HG03064 (cell line): ENCODE measurements around the gene TNFRSF25.

Experiments
- ATAC-seq: cut with Tn5 transposase; IDR thresholded peaks from one replicate; pipeline ENCODE4 v1.9.1; 2021; ENCODE audit warnings: low read depth; ENCODE audit not compliant: unreplicated experiment

The TNFRSF25 gene, protein sequence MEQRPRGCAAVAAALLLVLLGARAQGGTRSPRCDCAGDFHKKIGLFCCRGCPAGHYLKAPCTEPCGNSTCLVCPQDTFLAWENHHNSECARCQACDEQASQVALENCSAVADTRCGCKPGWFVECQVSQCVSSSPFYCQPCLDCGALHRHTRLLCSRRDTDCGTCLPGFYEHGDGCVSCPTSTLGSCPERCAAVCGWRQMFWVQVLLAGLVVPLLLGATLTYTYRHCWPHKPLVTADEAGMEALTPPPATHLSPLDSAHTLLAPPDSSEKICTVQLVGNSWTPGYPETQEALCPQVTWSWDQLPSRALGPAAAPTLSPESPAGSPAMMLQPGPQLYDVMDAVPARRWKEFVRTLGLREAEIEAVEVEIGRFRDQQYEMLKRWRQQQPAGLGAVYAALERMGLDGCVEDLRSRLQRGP

DNA sequence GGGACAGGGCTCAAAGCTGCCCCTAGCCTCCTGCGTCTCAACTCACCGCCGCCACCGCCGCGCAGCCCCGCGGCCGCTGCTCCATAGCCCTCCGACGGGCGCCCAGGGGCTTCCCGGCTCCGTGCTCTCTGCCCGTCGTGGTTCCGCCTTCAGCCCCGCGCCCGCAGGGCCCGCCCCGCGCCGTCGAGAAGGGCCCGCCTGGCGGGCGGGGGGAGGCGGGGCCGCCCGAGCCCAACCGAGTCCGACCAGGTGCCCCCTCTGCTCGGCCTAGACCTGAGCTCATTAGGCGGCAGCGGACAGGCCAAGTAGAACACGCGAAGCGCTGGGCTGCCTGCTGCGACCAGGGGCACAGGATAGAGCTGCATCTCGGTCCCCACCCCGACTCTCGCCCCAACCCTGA, at the start of gene TNFRSF25:
TNFRSF25 (minus strand) TSS at position 151 of the 400 bp plus-strand sequence; CDS start at position 85, 66 bp downstream.
- ATAC-seq = no peak

DNA sequence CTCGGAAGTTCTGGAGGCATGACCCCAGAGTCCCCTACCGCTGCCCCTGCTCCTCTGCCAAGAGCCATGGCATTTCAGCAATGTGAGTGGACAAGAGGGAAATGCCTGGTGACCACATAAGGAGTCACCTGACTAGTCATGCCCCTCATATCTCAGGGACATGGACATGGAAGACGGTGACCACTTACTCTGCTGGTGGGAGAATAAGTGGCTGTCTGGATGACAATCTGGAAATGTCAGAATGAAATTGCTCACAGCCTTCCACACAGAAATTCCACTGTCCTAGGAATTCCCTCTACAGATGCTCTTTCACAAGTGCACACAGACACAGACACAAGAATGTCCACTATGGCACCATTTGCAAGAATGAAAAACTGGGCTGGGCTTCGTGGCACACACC, 49.8 kb upstream of the TNFRSF25 start:
- no peak for ATAC-seq

DNA sequence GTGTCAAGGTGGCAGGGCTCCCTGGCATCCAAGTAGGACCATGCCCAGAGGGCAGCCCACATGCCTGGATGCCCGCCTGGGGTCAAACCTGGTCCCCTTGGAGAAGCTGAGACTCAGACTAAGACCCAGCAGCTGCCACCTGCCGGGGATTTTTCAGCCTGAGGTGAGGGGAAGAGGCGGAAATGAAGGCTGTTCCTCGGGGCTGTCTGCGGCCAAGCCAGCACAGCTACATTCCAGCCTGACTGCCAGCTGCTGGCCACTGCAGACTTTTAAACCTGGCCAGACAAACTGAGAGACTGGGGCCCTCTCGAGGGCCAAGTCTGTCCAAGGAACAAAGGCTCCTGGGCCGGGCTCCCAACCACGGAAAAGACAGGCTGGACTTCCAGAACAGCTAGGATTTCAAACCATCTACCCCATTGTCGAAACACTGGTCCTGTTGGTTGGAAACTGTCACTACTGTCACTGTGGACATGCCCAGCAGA, 47.4 kb upstream of the TNFRSF25 start:
- no peak for ATAC-seq

DNA sequence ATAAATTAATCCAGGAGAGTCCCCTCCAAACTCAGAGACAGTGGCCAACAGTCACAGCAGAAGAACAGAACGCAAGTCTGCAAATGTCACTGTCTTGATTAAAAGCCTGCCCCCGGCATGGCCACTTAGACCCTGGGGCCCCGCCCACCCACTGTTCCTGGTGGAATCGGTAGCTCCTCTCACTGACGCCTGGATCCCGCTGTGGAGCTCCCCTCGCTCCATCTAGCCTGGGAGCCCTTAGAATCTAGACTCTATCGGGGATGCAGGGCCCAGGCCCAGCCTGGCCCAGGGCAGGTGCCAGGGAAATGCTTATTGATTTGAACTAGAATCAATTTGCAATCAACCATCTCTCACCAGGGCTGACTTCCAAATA, 46.9 kb upstream of the TNFRSF25 start:
- no peak for ATAC-seq

DNA sequence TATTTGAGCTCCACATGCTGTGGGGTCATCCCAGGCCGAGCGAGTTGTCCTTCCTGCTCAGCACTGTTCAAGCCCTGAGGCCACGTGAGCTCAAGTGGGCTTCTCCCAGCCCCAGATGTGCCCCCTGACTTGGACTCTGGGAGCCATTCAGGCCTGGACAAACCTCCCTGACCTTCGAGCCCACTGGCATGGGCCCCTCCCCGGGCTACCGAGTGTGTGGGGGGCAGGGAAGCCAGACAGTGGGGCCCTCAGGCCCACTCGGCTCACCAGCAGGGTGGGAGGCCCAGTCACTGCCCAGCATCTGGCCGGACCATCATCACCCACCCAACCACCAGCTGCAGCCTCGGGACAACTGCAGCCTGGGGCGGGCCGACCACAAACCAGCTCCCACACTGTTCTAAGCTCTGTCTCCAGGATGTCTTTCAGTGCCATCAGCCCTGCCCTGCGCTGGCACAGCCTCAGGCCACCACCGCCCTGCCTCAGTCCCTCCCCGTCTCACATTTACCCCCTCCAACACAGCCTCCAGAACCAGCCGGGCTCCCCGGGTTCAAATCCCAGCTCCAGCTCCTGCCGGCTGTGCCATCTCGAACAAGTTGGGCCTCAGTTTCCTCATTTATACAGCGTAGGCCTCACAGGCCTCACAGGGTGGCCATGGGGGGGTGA, 46.4 kb upstream of the TNFRSF25 start:
- ATAC-seq = no peak

DNA sequence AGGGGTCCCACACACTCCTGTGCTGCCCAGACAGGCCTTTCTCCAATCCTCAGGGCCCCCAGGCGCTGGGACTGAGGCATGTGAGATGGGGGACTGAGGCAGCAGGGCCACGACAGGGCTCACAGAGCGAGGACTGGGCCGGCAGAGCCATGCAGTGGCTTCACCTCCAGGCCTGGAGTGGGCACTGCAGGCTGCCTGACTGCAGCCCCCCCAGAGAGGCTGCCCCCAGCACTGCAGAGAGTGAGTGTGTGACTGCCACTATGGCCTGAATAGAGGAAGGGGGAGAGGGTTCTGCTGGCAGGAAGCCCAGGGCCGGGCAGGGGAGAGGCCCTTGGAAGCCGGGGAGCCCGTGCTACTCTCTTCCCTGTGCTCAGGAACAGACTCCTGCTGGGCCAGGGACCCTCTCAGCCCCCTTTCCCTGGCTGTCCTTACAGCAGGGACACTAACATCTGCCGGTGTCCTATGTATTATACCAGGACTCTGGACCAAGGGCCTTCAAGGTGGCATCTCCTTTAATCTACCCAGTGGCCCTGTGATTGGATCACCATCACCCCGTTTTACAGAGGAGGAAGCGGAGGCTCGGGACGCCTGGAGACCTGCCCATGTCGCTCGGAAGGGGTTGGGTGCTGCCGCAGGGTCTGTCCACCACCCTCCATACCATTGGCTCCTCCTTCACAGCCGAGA, 45.7 kb upstream of the TNFRSF25 start:
- ATAC-seq = no peak

DNA sequence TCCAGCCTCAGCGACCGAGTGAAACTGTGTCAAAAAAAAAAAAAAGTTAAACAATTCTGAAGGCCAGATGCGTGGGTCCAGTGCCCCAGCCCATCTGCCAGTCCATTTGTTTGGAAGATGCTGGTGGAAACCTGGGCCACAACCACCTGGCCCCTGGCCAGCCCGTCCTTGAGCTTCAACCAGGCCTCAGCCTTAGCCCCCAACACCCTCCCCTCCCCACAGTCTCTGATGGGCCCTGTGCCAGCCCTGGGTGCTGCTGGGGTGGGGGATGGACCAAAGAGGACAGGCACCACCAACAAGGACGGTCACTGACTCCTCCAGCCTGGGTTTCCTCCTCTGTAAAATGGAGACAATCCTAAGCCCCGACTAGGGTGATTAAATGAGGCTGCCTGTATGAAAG, 45.1 kb upstream of the TNFRSF25 start:
- ATAC-seq = no peak

DNA sequence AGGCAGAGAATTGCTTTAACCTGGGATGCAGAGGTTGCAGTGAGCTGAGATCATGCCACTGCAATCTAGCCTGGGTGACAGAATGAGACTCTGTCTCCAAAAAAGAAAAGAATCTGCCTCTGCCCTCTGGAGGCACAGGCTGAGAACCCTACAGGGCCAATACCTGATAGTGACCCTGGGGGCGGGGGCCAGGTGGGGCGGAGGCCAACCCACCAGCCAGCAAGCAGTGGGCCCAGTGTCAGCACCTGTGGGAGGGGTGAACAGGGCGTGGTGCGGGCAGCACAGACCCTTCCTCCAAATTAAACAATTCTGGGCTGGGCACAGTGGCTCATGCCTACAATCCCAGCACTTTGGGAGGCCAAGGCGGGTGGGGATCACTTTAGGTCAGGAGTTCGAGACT, 44.5 kb upstream of the TNFRSF25 start:
- no peak for ATAC-seq

DNA sequence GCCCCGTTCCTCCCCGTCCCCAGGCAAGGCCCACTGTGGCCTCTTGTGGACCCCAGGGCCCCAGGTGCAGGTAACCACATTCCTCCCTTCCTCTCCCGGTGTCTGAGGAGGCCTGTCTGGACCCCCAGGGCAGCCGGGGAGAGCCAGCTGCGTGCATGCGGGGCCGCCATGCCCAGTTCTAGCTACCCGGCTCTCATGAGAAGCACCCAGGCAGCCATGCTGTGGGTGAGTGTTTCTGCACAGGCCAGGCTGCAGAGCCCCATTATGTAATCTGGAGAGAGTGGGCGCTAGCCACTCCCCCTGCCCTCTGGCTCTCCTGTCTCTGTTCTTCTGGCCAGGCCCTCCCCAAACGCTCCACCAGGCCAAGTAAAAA, 43.9 kb upstream of the TNFRSF25 start:
- ATAC-seq = no peak

DNA sequence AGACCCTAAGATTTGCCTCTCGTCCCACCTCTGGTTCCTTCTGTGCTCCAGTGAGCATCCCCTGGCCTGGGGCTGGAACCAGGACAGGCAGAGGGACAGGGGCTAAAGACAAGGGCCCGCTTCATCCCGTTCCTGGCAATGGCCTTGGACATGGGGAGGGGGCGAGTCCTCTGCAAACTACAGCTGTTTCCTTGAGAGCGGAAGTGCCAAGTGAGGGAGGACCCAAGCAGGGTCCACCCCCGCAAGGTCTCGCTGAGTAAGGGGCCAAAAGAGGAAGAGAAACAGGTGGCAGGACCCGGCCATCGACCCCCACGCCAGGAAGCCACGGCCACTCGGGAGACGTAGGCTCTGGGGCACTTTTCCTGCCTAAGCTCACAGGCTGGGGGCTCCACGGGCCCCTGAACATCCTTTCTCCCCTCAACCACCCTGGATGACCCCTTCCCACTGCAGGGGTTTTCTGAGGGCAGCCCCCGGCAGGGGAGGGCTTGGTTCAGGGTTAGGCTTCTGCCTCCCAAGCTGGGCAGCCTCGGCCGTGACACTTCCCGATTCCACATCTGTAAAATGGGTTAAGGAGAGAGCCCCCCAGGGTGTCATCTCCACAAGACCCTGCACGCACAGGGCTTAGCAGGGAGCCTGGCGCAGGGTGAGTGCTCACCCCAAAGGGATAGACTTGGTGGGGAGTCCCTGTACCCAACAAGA, 43.4 kb upstream of the TNFRSF25 start:
- ATAC-seq = no peak

DNA sequence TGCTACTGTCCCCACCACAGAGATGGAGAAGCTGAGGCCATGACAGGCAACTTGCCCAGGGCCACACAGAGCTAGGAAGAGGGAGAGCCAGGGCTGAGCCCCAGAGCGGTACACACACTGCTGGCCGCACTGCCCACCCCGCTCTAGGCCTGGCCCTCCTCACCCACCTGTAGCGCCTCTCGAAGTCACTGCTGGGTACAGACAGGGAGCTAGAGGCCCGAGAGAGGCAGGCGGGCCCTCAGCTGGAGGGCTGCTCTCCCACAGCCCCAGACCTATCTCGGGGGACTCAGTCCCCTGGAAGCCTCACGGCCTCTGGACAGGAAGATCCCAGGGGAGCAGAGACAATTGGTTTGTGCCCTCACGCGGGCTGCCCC, 42.8 kb upstream of the TNFRSF25 start:
- ATAC-seq = no peak

DNA sequence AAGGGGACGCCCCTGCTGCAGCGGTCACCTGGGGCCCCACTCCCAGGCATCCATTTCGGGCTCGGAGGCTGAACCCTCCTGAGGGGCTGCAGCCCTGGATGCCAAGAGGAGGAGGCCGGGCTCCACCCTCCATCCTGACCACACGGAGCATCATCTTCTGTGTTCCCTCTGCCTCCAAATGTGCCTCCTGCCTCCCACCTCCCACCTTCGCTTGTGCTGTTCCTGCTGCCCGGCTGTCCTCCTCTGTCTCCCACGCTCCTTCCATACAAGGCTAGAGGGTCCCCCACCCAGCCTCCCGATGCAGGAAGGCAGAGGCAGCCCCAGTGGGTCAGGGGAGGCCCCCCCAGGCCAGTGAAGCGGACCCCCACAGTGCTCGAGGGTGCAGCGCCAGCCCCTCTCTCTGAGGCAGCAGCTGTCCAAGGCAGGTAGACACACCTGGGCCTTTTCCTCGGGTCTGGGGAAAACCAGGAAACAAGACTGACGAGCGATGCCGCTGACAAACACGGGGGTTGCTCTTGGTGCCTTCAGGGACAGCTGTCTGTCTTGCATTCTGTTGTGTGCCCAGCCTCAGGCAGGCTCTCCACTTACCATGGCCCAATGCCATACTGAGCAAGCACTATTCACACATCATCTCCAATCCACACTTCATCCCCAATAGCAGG, 42.3 kb upstream of the TNFRSF25 start:
- no peak for ATAC-seq

DNA sequence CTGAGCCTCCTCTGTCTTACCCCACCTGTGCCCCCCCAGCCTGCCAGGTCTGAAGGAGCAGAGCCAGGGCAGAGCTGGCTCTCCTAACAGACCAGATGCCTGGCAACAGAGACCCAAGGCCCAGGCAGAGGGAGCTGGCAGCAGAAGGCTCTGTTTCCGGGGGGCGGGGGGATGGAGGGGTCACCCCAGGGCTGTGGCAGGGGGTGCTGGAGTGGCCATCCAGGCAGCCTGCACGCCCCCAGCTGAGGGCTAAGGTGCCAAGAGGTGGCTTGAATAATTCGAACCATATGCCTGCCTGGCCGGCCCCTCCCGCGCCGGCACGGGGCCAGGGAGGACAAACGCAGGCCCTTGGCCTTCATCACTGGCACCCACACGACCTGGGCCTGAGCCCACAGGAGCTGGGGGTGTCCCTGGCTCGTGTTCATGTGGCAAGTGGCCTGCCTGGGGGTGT, 41.5 kb upstream of the TNFRSF25 start:
- no peak for ATAC-seq

DNA sequence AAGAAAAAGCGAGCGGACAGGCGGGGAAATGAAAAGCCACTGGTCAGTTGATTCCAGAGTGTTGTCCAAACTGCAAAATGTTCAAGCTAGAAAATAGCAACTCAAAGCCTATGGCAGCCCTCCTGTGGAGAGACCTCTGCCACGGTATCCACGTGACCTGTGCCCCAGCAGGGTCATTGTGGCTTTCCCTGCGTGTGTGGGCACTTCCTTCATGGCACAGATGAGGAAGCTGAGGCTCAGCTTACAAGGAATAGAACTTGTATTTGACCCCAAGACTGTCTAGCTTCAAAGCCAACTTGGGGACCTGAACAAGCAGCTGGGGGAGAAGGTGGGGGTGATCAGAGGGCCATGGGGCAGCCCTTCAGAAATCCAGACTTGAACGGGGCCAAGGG, 41.1 kb upstream of the TNFRSF25 start:
- no peak for ATAC-seq

DNA sequence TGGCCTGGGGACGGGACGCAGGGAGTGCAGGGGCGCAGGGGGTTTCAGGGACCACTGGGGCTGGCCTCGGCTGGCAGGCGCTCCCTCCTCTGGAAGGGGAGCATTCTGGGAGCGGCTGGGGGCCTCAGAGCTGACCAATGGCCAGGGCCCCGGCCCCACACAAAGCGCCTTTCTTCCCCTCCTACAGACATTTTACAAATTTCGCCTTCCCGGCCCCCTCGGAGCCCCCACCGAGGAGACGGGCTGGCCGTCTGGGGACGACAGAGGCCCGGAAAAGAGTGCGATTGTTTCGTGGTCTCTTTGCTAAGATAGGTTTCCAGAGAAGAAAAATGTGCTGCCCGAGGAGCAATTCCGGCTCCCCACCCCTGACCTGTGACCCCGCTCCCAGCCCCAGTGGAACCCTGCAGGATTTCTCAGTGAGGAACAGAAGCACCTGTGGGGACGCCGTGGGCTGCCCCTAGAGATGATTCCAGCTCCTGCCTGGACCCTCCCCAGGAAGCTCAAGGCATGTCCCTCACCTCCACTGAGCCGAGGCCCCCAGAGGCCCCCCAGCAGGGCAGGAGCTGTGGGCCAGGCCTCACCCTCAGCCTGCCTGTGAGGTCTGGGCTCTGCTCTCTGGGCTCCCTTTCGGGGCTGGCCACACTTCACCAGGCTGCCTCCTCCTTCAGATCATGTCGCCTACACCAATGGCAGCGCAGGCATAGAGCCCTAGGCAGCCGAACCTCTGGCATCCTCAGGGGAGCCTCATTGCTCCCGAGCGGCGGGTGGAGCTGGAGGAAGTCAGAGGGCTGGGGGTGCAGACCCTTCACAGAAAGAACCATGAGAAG, 40.5 kb upstream of the TNFRSF25 start:
- ATAC-seq = no peak

DNA sequence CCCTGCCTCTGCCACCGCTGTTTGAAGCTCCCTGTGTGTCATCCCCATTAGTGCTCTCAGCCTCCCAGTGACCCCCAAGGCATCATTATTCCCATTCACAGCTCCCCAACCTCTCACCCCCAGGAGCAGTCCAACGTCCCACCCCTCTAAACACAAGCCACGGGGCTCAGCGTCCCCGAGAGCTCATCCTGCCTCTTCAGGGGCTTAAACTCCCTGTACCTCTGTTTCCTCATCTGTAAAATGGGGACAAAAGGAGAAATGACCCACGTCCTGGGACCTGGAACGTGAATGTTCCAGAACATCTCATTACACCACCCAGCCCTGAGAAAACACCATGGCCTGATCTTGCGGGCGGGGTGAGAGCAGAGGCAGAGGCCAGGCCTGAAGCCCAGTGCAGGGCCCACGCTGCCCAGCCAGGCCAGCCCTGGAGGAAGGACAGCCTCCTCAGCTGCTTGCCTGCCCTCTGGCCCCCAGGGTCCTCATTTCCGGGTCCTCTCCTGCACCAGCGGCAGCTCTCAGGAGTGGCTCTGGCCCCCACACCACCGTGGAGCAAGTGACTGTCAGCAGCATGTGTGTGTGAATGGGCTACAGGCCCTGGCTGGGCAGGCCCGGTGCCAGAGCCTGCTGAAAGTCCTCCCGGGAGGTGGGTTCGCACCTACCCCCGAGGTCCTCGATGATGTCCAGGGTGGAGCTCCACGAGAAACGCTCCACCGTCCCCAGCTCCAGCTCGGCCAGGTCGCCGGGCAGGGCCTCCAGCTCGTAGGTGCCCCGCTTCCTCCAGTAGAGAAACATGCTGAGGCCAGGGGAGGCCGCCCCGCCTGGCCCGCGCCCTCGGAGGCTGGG, 39.6 kb upstream of the TNFRSF25 start:
- no peak for ATAC-seq

DNA sequence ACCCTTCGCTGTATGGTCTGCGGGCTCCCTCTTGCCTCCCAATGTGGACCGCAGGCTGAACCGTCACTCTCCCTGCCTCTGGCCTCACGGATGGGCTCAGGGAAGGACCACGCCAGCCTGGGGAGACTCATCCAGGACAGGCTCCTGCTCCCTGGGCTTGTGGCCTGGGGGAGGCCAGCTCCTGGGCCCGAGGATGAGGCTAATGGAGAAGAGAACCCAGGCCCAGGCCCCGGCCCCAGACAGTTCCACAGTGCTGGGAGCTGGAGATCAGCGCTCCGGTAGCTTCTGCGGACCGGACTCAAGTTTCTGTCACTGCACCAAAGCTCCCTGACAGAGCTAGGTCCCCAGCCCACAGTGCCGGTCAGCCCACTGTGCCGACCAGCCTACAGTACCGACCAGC, 38.9 kb upstream of the TNFRSF25 start:
- no peak for ATAC-seq

DNA sequence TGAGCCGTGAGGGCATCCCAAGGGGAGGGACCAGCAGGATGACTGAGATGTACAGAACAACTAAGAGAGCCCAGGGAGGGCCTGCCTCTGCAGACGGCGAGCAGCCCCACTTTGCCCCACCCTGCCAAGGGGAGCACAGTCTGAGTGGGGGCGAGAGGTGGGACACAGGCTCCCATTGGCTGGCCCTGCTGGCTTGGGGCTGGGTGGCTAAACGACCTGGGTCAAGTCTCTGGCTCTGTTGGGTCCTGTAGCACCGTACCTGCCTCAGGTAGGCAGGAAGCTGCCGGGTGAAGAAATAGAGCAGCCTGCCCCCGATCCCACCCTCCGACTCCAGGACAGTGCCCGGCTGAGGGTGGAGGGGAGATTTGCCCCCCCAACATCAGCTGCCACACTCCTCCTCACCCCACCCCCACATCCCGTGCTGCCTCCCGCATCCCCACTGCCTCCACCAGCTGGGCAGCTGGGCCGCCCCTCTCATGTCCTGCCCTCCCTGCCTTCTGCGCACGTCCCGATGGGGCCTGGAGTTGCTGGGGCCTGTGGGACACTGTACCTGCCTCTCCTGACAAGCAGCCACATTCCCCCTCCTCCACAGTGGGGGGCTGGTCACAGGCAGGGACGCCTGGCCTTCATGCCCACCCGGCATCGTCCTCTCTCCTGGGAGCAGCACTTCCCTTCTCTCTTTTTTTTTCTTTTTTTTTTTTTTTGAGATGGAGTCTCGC, 38.1 kb upstream of the TNFRSF25 start:
- ATAC-seq = no peak
